GM19351 (cell line): ENCODE measurements around the gene COL4A4.

Experiments
- ATAC-seq: cut with Tn5 transposase; IDR thresholded peaks from one replicate; pipeline ENCODE4 v1.9.1; 2021; ENCODE audit warnings: mild to moderate bottlenecking, moderate library complexity; ENCODE audit not compliant: unreplicated experiment

Gene COL4A4

GRCh38 chr2:226984750-226985582 lies 179.0 kb downstream of the COL4A4 start:
- ATAC-seq = peak; percentile 98

DNA sequence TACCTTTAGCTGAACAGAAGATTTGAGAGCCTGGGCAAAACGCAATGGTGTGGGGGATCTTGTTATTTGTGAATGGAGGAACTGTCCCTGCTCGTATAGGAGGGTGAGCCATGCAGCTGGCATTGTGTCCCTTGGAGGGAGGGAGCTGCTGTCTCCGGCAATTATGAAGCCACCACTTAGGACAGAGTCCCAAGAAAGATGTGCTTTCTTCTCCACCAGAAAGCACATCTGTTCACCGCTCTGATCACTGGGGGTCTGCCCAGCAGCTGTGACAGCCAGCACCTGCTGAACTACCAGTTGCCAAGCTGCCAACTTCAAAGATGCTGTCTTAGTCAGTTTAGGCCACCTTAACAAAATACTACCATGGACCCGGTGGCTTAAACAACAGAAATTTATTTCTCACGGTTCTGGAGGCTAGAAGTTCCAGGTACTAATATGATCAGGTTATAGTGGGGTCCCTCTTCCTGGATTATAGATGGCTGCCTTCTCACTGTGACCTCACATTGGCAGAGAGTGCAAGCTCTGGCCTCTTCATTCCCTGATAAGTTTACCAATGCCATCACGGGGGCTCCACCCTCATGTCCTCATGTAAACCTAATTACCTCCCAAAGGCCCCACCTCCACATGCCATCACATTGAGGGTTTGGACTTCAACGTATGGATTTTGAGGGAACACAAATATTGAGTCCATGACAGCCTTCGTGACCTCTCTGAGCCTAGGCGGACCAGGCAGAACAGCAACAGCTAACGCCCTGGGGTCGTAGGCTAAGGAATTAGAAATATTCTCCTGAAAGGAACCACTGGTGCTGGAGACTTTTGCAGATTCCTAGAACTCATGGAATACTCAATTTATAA lies 179.9 kb downstream of the COL4A4 start:
- peak; percentile 5 for ATAC-seq

- no peak for ATAC-seq
Measured at GRCh38 chr2:226981791-226982326, 182.1 kb downstream of the COL4A4 start.

DNA sequence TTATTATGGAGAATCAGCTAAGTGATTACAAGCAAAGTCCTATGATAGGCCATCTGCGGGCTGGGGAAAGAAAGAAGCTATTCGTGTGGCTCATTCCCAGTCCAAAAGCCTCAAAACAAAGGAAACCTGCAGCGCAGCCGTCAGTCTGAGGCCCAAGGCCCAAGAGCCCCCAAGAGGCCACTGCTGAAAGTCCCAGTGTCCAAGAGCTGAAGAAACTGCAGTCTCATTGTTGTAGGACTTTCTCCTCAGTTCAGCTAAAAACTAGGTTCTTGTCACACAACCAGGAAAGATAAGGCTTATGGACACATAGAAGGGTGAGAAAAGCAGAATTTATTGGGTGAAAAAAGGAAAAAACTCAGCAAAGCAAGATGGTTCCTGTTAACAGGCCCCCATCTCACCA lies 185.0 kb downstream of the COL4A4 start:
- ATAC-seq = no peak

DNA sequence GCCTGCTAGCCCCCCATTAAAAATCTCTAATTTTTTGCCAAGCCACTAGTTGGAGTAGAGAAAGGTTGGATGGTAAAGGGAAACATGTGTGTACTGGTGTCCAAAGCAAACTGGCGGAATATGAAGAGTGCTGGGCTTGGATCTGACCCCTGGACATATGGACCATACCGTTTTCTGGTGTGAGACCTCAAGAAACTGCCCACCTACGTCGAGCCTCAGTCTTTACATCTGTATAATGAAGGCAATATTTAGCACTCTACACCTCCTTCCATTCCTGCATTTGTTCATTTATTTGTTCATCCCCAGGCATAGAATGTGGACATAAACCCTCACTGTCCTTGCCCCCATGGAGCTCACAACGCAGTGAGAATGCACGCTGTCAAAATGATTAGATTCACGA lies 185.7 kb downstream of the COL4A4 start:
- ATAC-seq = no peak

DNA sequence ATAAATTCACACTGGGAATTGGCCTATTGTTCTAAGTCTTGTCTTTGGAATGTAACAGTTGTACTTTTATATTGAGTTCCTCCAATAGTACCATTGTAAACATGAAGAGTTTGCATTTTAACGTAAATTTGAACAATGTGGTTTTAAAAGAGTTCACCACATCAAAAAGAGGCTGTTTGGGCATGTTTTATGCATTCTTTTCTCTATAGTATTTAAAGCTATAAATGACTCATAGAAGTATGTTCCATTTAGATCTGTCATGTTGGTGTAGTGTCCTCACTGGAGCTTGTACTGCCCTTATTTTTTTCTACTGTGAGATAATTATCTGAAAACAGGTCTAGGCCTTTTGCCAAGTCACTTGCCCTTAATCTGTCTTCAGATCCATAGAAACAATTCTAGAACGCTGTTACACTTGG lies 186.2 kb downstream of the COL4A4 start:
- peak; percentile 43 for ATAC-seq

DNA sequence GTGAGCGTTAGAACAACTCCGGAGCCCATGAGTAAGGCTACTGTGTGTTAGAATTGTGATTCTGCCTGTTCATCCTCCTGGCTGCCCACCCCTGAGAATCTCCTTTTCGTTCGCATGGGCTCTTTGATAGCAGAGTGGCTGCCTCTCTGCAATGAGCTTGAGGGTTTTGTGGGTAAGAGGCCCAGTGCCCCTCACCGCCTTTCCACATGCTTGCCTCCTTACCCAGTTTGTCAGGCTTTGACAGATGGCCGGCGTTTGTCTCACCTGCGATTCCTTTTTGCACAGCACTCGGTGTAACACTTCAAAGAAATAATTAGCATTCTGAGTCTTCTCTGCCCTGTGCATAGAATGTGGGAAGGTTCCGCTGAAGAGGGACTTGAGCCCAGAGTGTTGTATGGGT lies 190.2 kb downstream of the COL4A4 start:
- ATAC-seq = no peak

GRCh38 chr2:226971770-226972169 lies 192.2 kb downstream of the COL4A4 start:
- no peak for ATAC-seq

GRCh38 chr2:226971084-226971483 lies 192.9 kb downstream of the COL4A4 start:
- ATAC-seq = peak; percentile 45

DNA sequence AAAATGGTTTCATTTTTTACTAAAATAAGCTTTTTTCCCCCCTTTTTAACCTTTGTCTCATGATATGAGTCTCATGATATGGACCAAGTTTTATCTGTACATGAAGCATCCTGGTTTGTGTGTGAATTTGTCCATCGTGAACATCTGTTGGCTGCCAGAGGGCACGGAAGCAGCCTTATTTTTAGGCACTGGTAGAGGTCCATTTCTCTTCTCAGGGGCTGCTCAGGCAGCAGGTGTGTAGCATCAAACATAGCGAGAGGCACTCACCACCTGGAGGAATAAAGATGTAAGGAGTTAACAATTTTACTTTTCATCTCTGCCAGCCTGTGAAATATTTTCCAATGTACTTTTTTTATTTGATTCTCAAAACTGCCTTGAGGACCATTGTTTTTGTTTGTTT lies 193.6 kb downstream of the COL4A4 start:
- ATAC-seq = peak; percentile 67

DNA sequence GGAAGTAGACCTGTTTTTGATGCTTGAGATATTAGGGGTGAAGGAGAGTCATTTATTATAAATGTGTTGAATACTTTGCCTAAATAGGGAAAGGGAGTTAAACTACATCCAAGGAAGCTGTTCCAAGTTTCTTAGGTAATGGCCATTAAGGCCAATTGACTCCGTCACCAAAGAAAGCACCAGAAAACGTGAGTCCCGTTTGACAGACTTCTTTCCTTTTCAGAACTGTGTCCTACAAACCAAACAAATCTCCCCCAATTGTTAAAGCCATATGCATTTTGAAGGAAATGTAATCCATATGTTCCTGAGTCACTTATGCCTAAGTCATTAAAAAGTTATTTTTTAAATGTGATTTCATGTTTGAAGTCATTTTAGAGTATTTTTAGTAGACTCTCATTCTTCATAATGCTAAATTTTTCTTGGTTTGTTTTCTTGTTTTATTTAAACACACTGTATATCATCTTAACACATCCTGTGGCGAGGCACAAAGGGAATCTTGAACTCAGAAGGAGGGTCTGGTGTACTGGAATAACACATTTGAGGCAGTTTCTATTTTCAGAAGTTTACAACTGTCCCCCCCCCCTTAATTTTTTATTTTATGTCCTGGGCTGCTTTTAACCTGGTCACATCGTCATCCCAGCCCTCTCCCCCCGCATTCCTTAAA lies 194.5 kb downstream of the COL4A4 start:
- no peak for ATAC-seq

DNA sequence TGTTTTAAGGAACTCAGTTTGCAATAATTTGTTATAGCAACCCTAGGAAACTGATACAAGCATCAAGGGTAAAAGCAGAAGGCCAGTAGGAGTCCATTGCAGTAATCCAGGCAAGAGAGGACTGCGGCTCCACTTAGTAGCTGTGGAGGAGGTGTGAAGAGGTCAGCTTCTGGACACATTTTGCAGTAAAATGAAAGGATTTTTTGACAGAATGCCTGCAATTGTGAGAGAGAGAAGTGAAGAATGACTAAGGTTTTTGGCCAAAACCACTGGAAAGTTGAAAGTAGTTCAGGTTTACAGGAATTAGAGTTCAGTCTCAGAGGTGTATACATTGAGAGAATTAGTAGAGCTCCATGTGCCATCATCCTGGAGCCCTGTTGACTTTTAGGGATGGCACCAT lies 198.6 kb downstream of the COL4A4 start:
- ATAC-seq = no peak

- no peak for ATAC-seq
Measured at GRCh38 chr2:226963528-226963927, 200.5 kb downstream of the COL4A4 start.

GRCh38 chr2:226962176-226962773 lies 201.7 kb downstream of the COL4A4 start:
- ATAC-seq = no peak

- no peak for ATAC-seq
Measured at GRCh38 chr2:226959418-226959817, 204.6 kb downstream of the COL4A4 start.

DNA sequence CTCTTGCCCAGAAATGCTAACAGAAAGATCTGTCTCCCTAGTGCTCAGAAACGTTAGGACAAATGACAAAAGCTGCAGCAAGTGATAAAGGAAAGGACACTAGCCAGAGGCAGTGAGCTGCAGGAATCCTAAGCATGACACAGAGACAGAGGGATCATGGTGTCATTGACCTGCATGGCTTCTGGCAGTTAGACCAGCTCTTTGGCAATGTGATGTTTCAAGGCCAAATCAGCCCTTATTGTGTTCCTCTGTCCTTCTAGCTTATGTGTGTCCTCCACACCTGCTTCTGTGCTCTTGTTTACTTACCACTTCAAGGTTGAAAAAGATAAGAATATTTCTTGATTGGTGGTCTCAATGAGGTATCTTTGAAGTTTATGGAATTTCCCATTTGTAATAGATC lies 207.3 kb downstream of the COL4A4 start:
- no peak for ATAC-seq

GRCh38 chr2:226953826-226954225 lies 210.2 kb downstream of the COL4A4 start:
- ATAC-seq = no peak

DNA sequence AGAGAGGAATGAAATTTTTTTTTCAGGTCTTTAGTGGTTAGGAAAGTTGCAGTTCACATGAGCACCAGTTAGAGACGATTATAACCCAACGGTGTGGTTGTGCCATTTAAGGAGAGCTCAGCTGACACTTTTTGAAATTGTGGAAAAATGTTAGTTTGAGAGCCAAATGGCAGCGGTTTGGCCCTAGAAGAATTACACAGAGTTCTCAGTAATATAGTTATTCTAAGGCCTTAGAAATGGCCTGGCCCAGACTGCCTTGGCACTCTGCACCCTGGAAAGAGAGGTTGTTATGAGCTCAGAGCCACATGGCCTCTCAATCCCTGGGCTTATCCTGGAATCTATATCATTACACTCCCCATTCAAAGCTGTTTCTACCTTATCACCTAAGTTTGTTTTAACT lies 210.8 kb downstream of the COL4A4 start:
- ATAC-seq = no peak
